Panc1 (cell line): ENCODE measurements around the gene KLF16. TPM values are rescaled to one million over a fixed set of nuclear protein-coding genes. Genes with fewer than 3 reads are reported as not detected.

Experiments
- ATAC-seq: fragments of 200-7000 bp; cut with Tn5 transposase; 2 replicates; pipeline ENCODE4 v1.9.1; 2020; ENCODE audit warnings: mild to moderate bottlenecking, moderate library complexity
- BruUV-seq: library from RNA; stranded (reverse); fragments of 400-500 nt; replicated peaks from 2 replicates; lab custom pipeline; 2021; lab: Mats Ljungman, UMichigan
- CTCF ChIA-PET: fragments of 300-600 bp; sonication (Branson Sonifier 250); formaldehyde crosslinking; loops from one replicate; lab custom pipeline; 2022; ENCODE audit warnings: antibody characterized with exemption; lab: Charles Lee
- POLR2A ChIA-PET: fragments of 300-600 bp; sonication (Branson Sonifier 250); formaldehyde crosslinking; loops from one replicate; lab custom pipeline; 2022; ENCODE audit warnings: antibody characterized with exemption; lab: Charles Lee
- DNase-seq: peaks from one replicate; pipeline ENCODE4 v3.0.0-alpha.2; 2010; ENCODE audit warnings: low read depth, low spot score
- H3K27ac ChIP-seq: 2 replicates; pipeline ENCODE4 v1.5.1; 2011; ENCODE audit warnings: mild to moderate bottlenecking, low read length, inconsistent platforms
- H3K27me3 ChIP-seq: fragments of 200-500 bp; sonication (Bioruptor generic); 2 replicates; pipeline ENCODE4 v1.6.0; 2014; ENCODE audit warnings: low read length, inconsistent platforms; ENCODE audit not compliant: control insufficient read depth, insufficient read depth
- H3K36me3 ChIP-seq: fragments of 200-500 bp; sonication (Bioruptor generic); 2 replicates; pipeline ENCODE4 v1.5.1; 2014; ENCODE audit warnings: inconsistent platforms, mild to moderate bottlenecking, low read length, moderate library complexity; ENCODE audit not compliant: control insufficient read depth, insufficient read depth
- H3K4me1 ChIP-seq: 2 replicates; pipeline ENCODE4 v1.5.1; 2011; ENCODE audit warnings: inconsistent platforms, mild to moderate bottlenecking, low read length, moderate library complexity; ENCODE audit not compliant: control insufficient read depth, insufficient read depth
- H3K4me3 ChIP-seq, 2 experiments: 2 replicates each; pipeline ENCODE4 v1.5.1; 2011 to 2012; ENCODE audit warnings: low read depth in 2 of 2, low read length in 2 of 2, mild to moderate bottlenecking in 2 of 2, inconsistent platforms in 1 of 2, moderate library complexity in 1 of 2
- H3K9me3 ChIP-seq: fragments of 200-500 bp; sonication (Bioruptor generic); 2 replicates; pipeline ENCODE4 v1.5.1; 2014; ENCODE audit warnings: low read depth, mild to moderate bottlenecking, inconsistent platforms, low read length, moderate library complexity; ENCODE audit not compliant: control insufficient read depth, insufficient read depth
- CTCF ChIP-seq: fragments of 450-650 bp; IDR thresholded peaks from 2 replicates; pipeline ENCODE4 v1.5.1; 2017; ENCODE audit warnings: mild to moderate bottlenecking
- POLR2AphosphoS5 ChIP-seq: IDR thresholded peaks from 2 replicates; pipeline ENCODE4 v1.6.1; 2012; ENCODE audit warnings: mild to moderate bottlenecking, low read depth, low read length, moderate library complexity
- REST ChIP-seq, 2 experiments: IDR thresholded peaks; 2 replicates each; pipeline ENCODE4 v1.6.1; 2011 to 2012; ENCODE audit warnings: low read depth in 2 of 2, control low read depth in 1 of 2, low read length in 1 of 2, mild to moderate bottlenecking in 1 of 2, moderate library complexity in 1 of 2; ENCODE audit not compliant: insufficient read depth in 1 of 2
- SIN3A ChIP-seq: IDR thresholded peaks from 2 replicates; pipeline ENCODE4 v1.6.1; 2012; ENCODE audit warnings: low read depth, mild to moderate bottlenecking, low read length, moderate library complexity, borderline replicate concordance; ENCODE audit not compliant: insufficient read depth
- TCF7L2 ChIP-seq: IDR thresholded peaks from 2 replicates; pipeline ENCODE4 v1.6.1; 2011; ENCODE audit warnings: mild to moderate bottlenecking, low read depth, low read length, inconsistent platforms
- in situ Hi-C: cut with HindIII; loops from 2 replicates; pipeline ENCODE4 v1.10.0; 2016; ENCODE audit warnings: low sequenced_read_pairs, low pct_unique_long_range_greater_than_20kb
- intact Hi-C: fragments of 100-400 bp; cut with micrococcal nuclease; formaldehyde crosslinking; loops from one replicate; pipeline ENCODE4 v1.10.0; 2022; ENCODE audit not compliant: unreplicated experiment
- total RNA-seq: library from RNA; stranded (reverse); gene quantifications from one replicate; pipeline ENCODE4 v1.2.1, GENCODE V29; 2021; ENCODE audit not compliant: unreplicated experiment

KLF16 gene
- total RNA-seq, 1 experiment from 2014 or later, result 79.3 TPM

GRCh38 chr19:1852581-1853128, 10.7 kb downstream of the KLF16 start:
- no peaks in the 10 kb centered on the region for H3K36me3 ChIP-seq
- intact Hi-C loops (no loop called here), in situ Hi-C loops (no loop called here)
- H3K27me3 ChIP-seq, result no peaks in the 10 kb centered on the region
- peaks cover 34% of the 10 kb centered on the region for H3K4me1 ChIP-seq
- no peaks in the 10 kb centered on the region for H3K9me3 ChIP-seq
- POLR2A ChIA-PET, result no interaction called here
- DNase-seq (no peak), ATAC-seq (no peak)
- peak overlapping the region; percentile 92 for H3K27ac ChIP-seq
- TF ChIP-seq TCF7L2 (no peak), POLR2AphosphoS5 (no peak), CTCF (no peak), REST (IDR thresholded peaks at IDR 0.05; ENCODE audit: insufficient read depth in 1 of 2, low read depth in 2 of 2, low read length in 1 of 2) (no peak)
- BruUV-seq, result no TSS peak
- CTCF ChIA-PET, result no interaction called here
- H3K4me3 ChIP-seq, result no peak overlapping the region

GRCh38 chr19:1851654-1852580, 11.5 kb downstream of the KLF16 start:
- H3K4me3 ChIP-seq, result no peak overlapping the region
- H3K27me3 ChIP-seq, result no peaks in the 10 kb centered on the region
- peaks cover 6% of the 10 kb centered on the region; the same call in 1 of the 2 replicates for H3K36me3 ChIP-seq
- DNase-seq (no peak), ATAC-seq (no peak)
- POLR2A ChIA-PET, result interaction anchor here (0.5 kb wide), 1 partner anchor 11 kb away, joined by 3 read pairs; no protein-coding TSS in a partner anchor
- no TSS peak for BruUV-seq
- no peaks in the 10 kb centered on the region for H3K9me3 ChIP-seq
- no peak for TF ChIP-seq POLR2AphosphoS5
- no peak for TF ChIP-seq SIN3A
- TF ChIP-seq REST (IDR thresholded peaks at IDR 0.05; ENCODE audit: insufficient read depth in 1 of 2, low read depth in 2 of 2, low read length in 1 of 2), result no peak
- TF ChIP-seq TCF7L2, result no peak
- no peak for TF ChIP-seq CTCF
- CTCF ChIA-PET, result no interaction called here
- in situ Hi-C loops, result no loop called here
- intact Hi-C loops, result no loop called here
- peaks cover 36% of the 10 kb centered on the region for H3K4me1 ChIP-seq
- H3K27ac ChIP-seq, result peak overlapping the region; percentile 17; the same call in 1 of the 2 replicates
